Endothelial cell of umbilical vein (primary cell): ENCODE measurements around the gene HSPA5. TPM values are rescaled to one million over a fixed set of nuclear protein-coding genes. Genes with fewer than 3 reads are reported as not detected.

ENCODE experiments used
- BruUV-seq: library from RNA; stranded (reverse); fragments of 400-500 nt; replicated peaks from 2 replicates; lab custom pipeline; 2021; lab: Mats Ljungman, UMichigan
- CTCF ChIA-PET: fragments of 300-600, 350-600 bp; sonication (Branson Sonifier 250); formaldehyde crosslinking; loops from one replicate; lab custom pipeline; 2021; ENCODE audit warnings: antibody characterized with exemption, inconsistent platforms; lab: Charles Lee
- POLR2A ChIA-PET: fragments of 300-600, 350-600 bp; sonication (Branson Sonifier 250); formaldehyde crosslinking; loops from one replicate; lab custom pipeline; 2021; ENCODE audit warnings: antibody characterized with exemption, inconsistent platforms; lab: Charles Lee
- DNase-seq: peaks from one replicate; pipeline ENCODE4 v3.0.0-alpha.2; 2011; ENCODE audit warnings: low read depth, low spot score
- FAIRE-seq: peaks from 2 replicates; lab custom pipeline; 2011; peaks lifted over from hg19 to GRCh38; lab: Jason Lieb, UNC
- H2AFZ ChIP-seq: 2 replicates; pipeline ENCODE4 v1.6.0; 2012; ENCODE audit warnings: low read depth, low read length, control low read depth, inconsistent platforms
- H3K27ac ChIP-seq: 2 replicates; pipeline ENCODE4 v1.5.1; 2011; ENCODE audit warnings: low read depth, mild to moderate bottlenecking, control low read depth, low read length, moderate library complexity; ENCODE audit not compliant: insufficient read depth
- H3K27me3 ChIP-seq, 2 experiments: 2 replicates each; pipeline versions ENCODE4 v1.6.0 to v1.6.1; 2011; ENCODE audit warnings: low read length in 2 of 2, mixed read lengths in 1 of 2; ENCODE audit not compliant: control insufficient read depth in 2 of 2, insufficient read depth in 2 of 2
- H3K36me3 ChIP-seq, 2 experiments: 2 replicates in 1 of 2; 3 replicates in 1 of 2; pipeline ENCODE4 v1.5.1; 2011; ENCODE audit warnings: low read length in 2 of 2, mild to moderate bottlenecking in 1 of 2, moderate library complexity in 1 of 2; ENCODE audit not compliant: control insufficient read depth in 2 of 2, insufficient read depth in 2 of 2; ENCODE audit errors: extremely low read depth in 1 of 2
- H3K4me1 ChIP-seq: 3 replicates; pipeline ENCODE4 v1.5.1; 2011; ENCODE audit warnings: mild to moderate bottlenecking, low read length; ENCODE audit not compliant: control insufficient read depth, insufficient read depth; ENCODE audit errors: extremely low read depth
- H3K4me2 ChIP-seq: 2 replicates; pipeline ENCODE4 v1.6.1; 2011; ENCODE audit warnings: low read length, control low read depth, mixed read lengths; ENCODE audit not compliant: insufficient read depth
- H3K4me3 ChIP-seq, 3 experiments: fragments of 200-600 bp in 1 of 3; sonication (generic), shearing (Covaris generic) in 1 of 3; replicated peaks in 1 of 3; 2 replicates each; pipeline ENCODE4 v1.5.1; 2011 to 2016; ENCODE audit warnings: control low read depth in 3 of 3, low read length in 3 of 3, mild to moderate bottlenecking in 2 of 3, inconsistent platforms in 1 of 3, low read depth in 1 of 3, moderate library complexity in 1 of 3; ENCODE audit not compliant: insufficient read depth in 1 of 3
- H3K79me2 ChIP-seq: 2 replicates; pipeline ENCODE4 v1.6.0; 2012; ENCODE audit warnings: low read length, inconsistent platforms; ENCODE audit not compliant: control insufficient read depth, insufficient read depth
- H3K9ac ChIP-seq: replicated peaks from 2 replicates; pipeline ENCODE3; 2011; ENCODE audit warnings: low read length, control low read depth; ENCODE audit not compliant: insufficient read depth; ENCODE audit errors: extremely low read depth
- H3K9me1 ChIP-seq: replicated peaks from 3 replicates; pipeline ENCODE4 v1.6.0; 2011; ENCODE audit warnings: mild to moderate bottlenecking, low read length; ENCODE audit not compliant: control insufficient read depth, insufficient read depth; ENCODE audit errors: extremely low read depth
- H3K9me3 ChIP-seq: replicated peaks from 2 replicates; pipeline ENCODE4 v1.5.1; 2012; ENCODE audit warnings: low read length, inconsistent platforms; ENCODE audit not compliant: control insufficient read depth, insufficient read depth
- H4K20me1 ChIP-seq: replicated peaks from 2 replicates; pipeline ENCODE3; 2011; ENCODE audit warnings: mild to moderate bottlenecking, low read length; ENCODE audit not compliant: control insufficient read depth, insufficient read depth; ENCODE audit errors: extremely low read depth
- CTCF ChIP-seq, 2 donors: IDR thresholded peaks; 1 replicate in 1 of 2; 2 replicates in 1 of 2; pipeline ENCODE4 v1.5.1; 2011; ENCODE audit warnings: low read length in 2 of 2, mild to moderate bottlenecking in 2 of 2, moderate library complexity in 2 of 2, control low read depth in 1 of 2, inconsistent platforms in 1 of 2, low read depth in 1 of 2; ENCODE audit not compliant: insufficient read depth in 1 of 2; ENCODE audit errors: extremely low read depth in 1 of 2
- EZH2 ChIP-seq: IDR thresholded peaks from 2 replicates; pipeline ENCODE4 v1.6.1; 2012; ENCODE audit warnings: borderline replicate concordance, low read depth, mild to moderate bottlenecking, moderate library complexity, low read length, inconsistent platforms; ENCODE audit not compliant: severe bottlenecking
- FOS ChIP-seq: IDR thresholded peaks from 2 replicates; pipeline ENCODE4 v1.6.1; 2011; ENCODE audit warnings: mild to moderate bottlenecking, low read length, moderate library complexity, borderline replicate concordance; ENCODE audit not compliant: insufficient read depth
- GATA2 ChIP-seq: IDR thresholded peaks from 2 replicates; pipeline ENCODE4 v1.7.0; 2011; ENCODE audit warnings: low read depth, mild to moderate bottlenecking, moderate library complexity, mixed read lengths, low read length; ENCODE audit not compliant: insufficient read length, insufficient read depth
- JUN ChIP-seq: IDR thresholded peaks from 2 replicates; pipeline ENCODE4 v1.6.1; 2011; ENCODE audit warnings: borderline replicate concordance, low read depth; ENCODE audit not compliant: insufficient read length, insufficient read depth
- POLR2A ChIP-seq: IDR thresholded peaks from 2 replicates; pipeline ENCODE4 v1.6.1; 2012; ENCODE audit warnings: low read depth, mild to moderate bottlenecking, control low read depth, low read length
- POLR2AphosphoS5 ChIP-seq: IDR thresholded peaks from 2 replicates; pipeline ENCODE4 v1.6.1; 2012; ENCODE audit warnings: low read depth, mild to moderate bottlenecking, control low read depth, low read length, moderate library complexity; ENCODE audit not compliant: insufficient read depth
- dilution Hi-C: fragments of 300-500 bp; cut with MboI; formaldehyde crosslinking; loops from one replicate; pipeline ENCODE4 v1.15.0; 2019; ENCODE audit warnings: low sequenced_read_pairs; ENCODE audit not compliant: extremely low pct_ligation_motif_present
- intact Hi-C: fragments of 100-400 bp; cut with micrococcal nuclease; formaldehyde crosslinking; loops from one replicate; pipeline ENCODE4 v1.10.0; 2022
- polyA plus RNA-seq, 4 experiments: library from polyadenylated mRNA; depleted of rRNA in 3 of 4; stranded (reverse) in 3 of 4; unstranded in 1 of 4; fragments of >200 nt; gene quantifications; 2 replicates each; pipeline versions ENCODE4 v1.2.1 to v1.2.3, GENCODE V29; 2011 to 2012; ENCODE audit warnings: missing spikeins in 1 of 4
- total RNA-seq: library from RNA; stranded (reverse); gene quantifications from 2 replicates; pipeline ENCODE4 v1.2.3, GENCODE V29; 2021

Gene HSPA5
- total and polyA plus RNA-seq, 2 donors (not counting 3 experiments of a cell fraction or from before 2014, with no cell fraction given), result 247 to 538 TPM

GRCh38 chr9:125255781-125256391 lies 14.7 kb upstream of the HSPA5 start:
- H2AFZ ChIP-seq, result no peak overlapping the region
- no peak overlapping the region for H3K27ac ChIP-seq
- FAIRE-seq, result peak; percentile 65
- H3K9me1 ChIP-seq, result no peaks in the 10 kb centered on the region
- no peak overlapping the region for H3K9ac ChIP-seq
- DNase-seq, result no peak
- intact Hi-C loops (loop anchor here (1.0 kb wide), 2 partner anchors 106 to 118 kb away; no protein-coding TSS in a partner anchor), dilution Hi-C loops (no loop called here)
- ChIA-PET CTCF (interaction anchor here (0.6 to 3.5 kb wide), 19 partner anchors 11 to 1235 kb away, joined by 3 to 40 read pairs (median 4); no protein-coding TSS in a partner anchor), POLR2A (interaction anchor here (0.6 to 1.5 kb wide), 2 partner anchors 15 to 88 kb away, joined by 4 to 9 read pairs; partner anchors contain the start of gene HSPA5)
- no peaks in the 10 kb centered on the region for H3K4me1 ChIP-seq
- H3K4me3 ChIP-seq, result no peak overlapping the region
- H3K36me3 ChIP-seq, result no peaks in the 10 kb centered on the region
- H3K9me3 ChIP-seq, result no peaks in the 10 kb centered on the region
- TF ChIP-seq CTCF (IDR thresholded peaks at IDR 0.05; ENCODE audit: extremely low read depth in 1 of 2, insufficient read depth in 1 of 2, low read depth in 1 of 2, low read length in 2 of 2) (peak; percentile 20 to 47), POLR2AphosphoS5 (no peak)
- H4K20me1 ChIP-seq, result no peaks in the 10 kb centered on the region
- no TSS peak for BruUV-seq
- no peaks in the 10 kb centered on the region for H3K79me2 ChIP-seq
- no peaks in the 10 kb centered on the region for H3K27me3 ChIP-seq
- H3K4me2 ChIP-seq, result no peak overlapping the region

DNA sequence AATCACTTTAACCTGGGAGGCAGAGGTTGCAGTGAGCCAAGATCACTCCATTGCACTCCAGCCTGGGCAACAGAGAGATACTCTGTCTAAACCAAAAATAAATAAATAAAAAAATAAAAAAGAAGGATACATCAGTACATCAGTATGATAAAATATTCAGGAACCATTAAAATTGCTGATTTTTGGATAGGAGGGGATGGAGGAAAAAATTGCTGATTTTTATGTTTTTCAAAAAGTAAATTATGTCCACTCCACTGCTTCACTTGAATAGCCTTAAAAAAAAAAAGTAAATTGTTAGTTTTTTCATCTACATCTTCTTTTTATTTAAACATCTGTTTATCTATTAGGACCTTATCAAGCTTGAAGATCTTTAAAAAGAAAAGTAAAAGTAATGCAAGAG lies 13.1 kb upstream of the HSPA5 start:
- no peak overlapping the region for H3K4me3 ChIP-seq
- no peak for FAIRE-seq
- no peaks in the 10 kb centered on the region for H3K36me3 ChIP-seq
- H2AFZ ChIP-seq, result no peak overlapping the region
- ChIA-PET POLR2A (interaction anchor here (0.7 kb wide), 1 partner anchor 14 kb away, joined by 5 read pairs; no protein-coding TSS in a partner anchor), CTCF (interaction anchor here (3.5 kb wide), 1 partner anchor 107 kb away, joined by 40 read pairs; no protein-coding TSS in a partner anchor)
- H3K27me3 ChIP-seq, result no peaks in the 10 kb centered on the region
- no peaks in the 10 kb centered on the region for H4K20me1 ChIP-seq
- H3K9me3 ChIP-seq, result no peaks in the 10 kb centered on the region
- no peak overlapping the region for H3K27ac ChIP-seq
- dilution Hi-C loops, result no loop called here
- no TSS peak for BruUV-seq
- intact Hi-C loops, result no loop called here
- H3K9me1 ChIP-seq, result no peaks in the 10 kb centered on the region
- DNase-seq, result no peak
- TF ChIP-seq EZH2 (no peak), JUN (no peak), FOS (no peak), GATA2 (no peak), POLR2A (no peak), CTCF (IDR thresholded peaks at IDR 0.05; ENCODE audit: extremely low read depth in 1 of 2, insufficient read depth in 1 of 2, low read depth in 1 of 2, low read length in 2 of 2) (no peak)
- no peaks in the 10 kb centered on the region for H3K4me1 ChIP-seq
- H3K79me2 ChIP-seq, result no peaks in the 10 kb centered on the region
- H3K9ac ChIP-seq, result no peak overlapping the region
- H3K4me2 ChIP-seq, result no peak overlapping the region
